IMR-90 (cell line): Measurements from ENCODE around the gene TMEM9. TPM values are rescaled to one million over a fixed set of nuclear protein-coding genes. Genes with fewer than 3 reads are reported as not detected.

ENCODE experiments used
- ATAC-seq: fragments of 200-7000 bp; cut with Tn5 transposase; 2 replicates; pipeline ENCODE4 v1.9.1; 2020; ENCODE audit warnings: low read depth, mild to moderate bottlenecking, moderate library complexity
- BruUV-seq: library from RNA; stranded (reverse); fragments of 400-500 nt; replicated peaks from 2 replicates; lab custom pipeline; 2021; lab: Mats Ljungman, UMichigan
- CTCF ChIA-PET: fragments of 300-600 bp; formaldehyde crosslinking; extraction: SDS; loops from one replicate; lab custom pipeline; 2021; ENCODE audit warnings: antibody characterized with exemption; lab: Yijun Ruan, JAX
- POLR2A ChIA-PET: fragments of 300-600 bp; sonication (Branson Sonifier 250); formaldehyde crosslinking; loops from one replicate; lab custom pipeline; 2022; ENCODE audit warnings: antibody characterized with exemption; ENCODE audit not compliant: unreplicated experiment; lab: Charles Lee
- DNase-seq: peaks from one replicate; pipeline ENCODE4 v3.0.0; 2013
- H2AFZ ChIP-seq: replicated peaks from 2 replicates; pipeline ENCODE3; 2013; ENCODE audit warnings: low read length, mild to moderate bottlenecking; ENCODE audit not compliant: poor library complexity
- H2AK5ac ChIP-seq: 2 replicates; pipeline ENCODE4 v1.6.1; 2013; ENCODE audit warnings: low read depth, low read length, inconsistent platforms
- H2AK9ac ChIP-seq: replicated peaks from 2 replicates; pipeline ENCODE3; 2013; ENCODE audit warnings: mild to moderate bottlenecking, low read depth, low read length, moderate library complexity; ENCODE audit not compliant: poor library complexity
- H2BK120ac ChIP-seq: 2 replicates; pipeline ENCODE4 v1.6.1; 2013; ENCODE audit warnings: low read depth, low read length, inconsistent platforms
- H2BK15ac ChIP-seq: 3 replicates; pipeline ENCODE4 v1.6.1; 2013; ENCODE audit warnings: low read depth, low read length, inconsistent platforms
- H2BK20ac ChIP-seq: 2 replicates; pipeline ENCODE4 v1.6.1; 2013; ENCODE audit warnings: low read depth, mild to moderate bottlenecking, inconsistent platforms, low read length, moderate library complexity
- H2BK5ac ChIP-seq: 2 replicates; pipeline ENCODE4 v1.6.1; 2013; ENCODE audit warnings: mild to moderate bottlenecking, low read depth, low read length, inconsistent platforms; ENCODE audit not compliant: poor library complexity, severe bottlenecking
- H3K14ac ChIP-seq: replicated peaks from 2 replicates; pipeline ENCODE4 v1.6.1; 2013; ENCODE audit warnings: low read depth, low read length, inconsistent platforms
- H3K18ac ChIP-seq: 2 replicates; pipeline ENCODE4 v1.6.1; 2013; ENCODE audit warnings: low read depth, low read length, control low read depth
- H3K23ac ChIP-seq: 2 replicates; pipeline ENCODE4 v1.6.1; 2013; ENCODE audit warnings: low read depth, low read length, inconsistent platforms
- H3K27ac ChIP-seq: 2 replicates; pipeline ENCODE4 v1.5.1; 2013; ENCODE audit warnings: mild to moderate bottlenecking, control low read depth, low read length; ENCODE audit not compliant: insufficient read depth
- H3K27me3 ChIP-seq: 2 replicates; pipeline ENCODE4 v1.6.1; 2013; ENCODE audit warnings: low read length; ENCODE audit not compliant: control insufficient read depth, insufficient read depth
- H3K36me3 ChIP-seq: 2 replicates; pipeline ENCODE4 v1.6.1; 2013; ENCODE audit warnings: low read length, mixed read lengths; ENCODE audit not compliant: control insufficient read depth, insufficient read depth
- H3K4ac ChIP-seq: 2 replicates; pipeline ENCODE4 v1.6.1; 2013; ENCODE audit warnings: low read depth, low read length, inconsistent platforms
- H3K4me1 ChIP-seq: 2 replicates; pipeline ENCODE4 v1.6.1; 2013; ENCODE audit warnings: low read length, mixed read lengths; ENCODE audit not compliant: control insufficient read depth, insufficient read depth
- H3K4me2 ChIP-seq: 2 replicates; pipeline ENCODE4 v1.6.1; 2013; ENCODE audit warnings: low read depth, mild to moderate bottlenecking, control low read depth, low read length, moderate library complexity
- H3K4me3 ChIP-seq: 2 replicates; pipeline ENCODE4 v1.5.1; 2013; ENCODE audit warnings: low read depth, mild to moderate bottlenecking, control low read depth, low read length, moderate library complexity; ENCODE audit not compliant: insufficient read depth
- H3K56ac ChIP-seq: 2 replicates; pipeline ENCODE4 v1.6.1; 2013; ENCODE audit warnings: low read length, inconsistent platforms; ENCODE audit not compliant: insufficient read depth; ENCODE audit errors: extremely low read depth
- H3K79me1 ChIP-seq, 2 experiments: 2 replicates each; pipeline ENCODE4 v1.6.1; 2013; ENCODE audit warnings: low read length in 2 of 2, inconsistent platforms in 1 of 2, low read depth in 1 of 2
- H3K9ac ChIP-seq: 2 replicates; pipeline ENCODE4 v1.6.1; 2013; ENCODE audit warnings: low read depth, low read length, control low read depth
- H3K9me1 ChIP-seq: 2 replicates; pipeline ENCODE4 v1.6.1; 2013; ENCODE audit warnings: low read length, inconsistent platforms; ENCODE audit not compliant: insufficient read depth
- H3K9me3 ChIP-seq: 2 replicates; pipeline ENCODE4 v1.6.1; 2013; ENCODE audit warnings: low read length; ENCODE audit not compliant: control insufficient read depth, insufficient read depth
- H4K20me1 ChIP-seq: 2 replicates; pipeline ENCODE4 v1.6.1; 2013; ENCODE audit warnings: low read length, inconsistent platforms; ENCODE audit not compliant: insufficient read depth
- H4K5ac ChIP-seq: 2 replicates; pipeline ENCODE4 v1.6.1; 2013; ENCODE audit warnings: mild to moderate bottlenecking, low read depth, low read length, control low read depth
- H4K8ac ChIP-seq, 2 experiments: 2 replicates each; pipeline ENCODE4 v1.6.1; 2013; ENCODE audit warnings: low read depth in 2 of 2, low read length in 2 of 2, control low read depth in 1 of 2, inconsistent platforms in 1 of 2
- H4K91ac ChIP-seq: 2 replicates; pipeline ENCODE4 v1.6.1; 2013; ENCODE audit warnings: low read depth, low read length, inconsistent platforms; ENCODE audit not compliant: insufficient read depth
- CEBPB ChIP-seq: IDR thresholded peaks from 2 replicates; pipeline ENCODE4 v1.6.1; 2012; ENCODE audit warnings: low read depth, low read length, improper control_type of control experiment
- CHD1 ChIP-seq: IDR thresholded peaks from 2 replicates; pipeline ENCODE4 v1.6.1; 2012; ENCODE audit warnings: low read depth, low read length, improper control_type of control experiment
- MAZ ChIP-seq: IDR thresholded peaks from 2 replicates; pipeline ENCODE4 v1.6.1; 2012; ENCODE audit warnings: low read depth, mild to moderate bottlenecking, low read length, improper control_type of control experiment, moderate library complexity, borderline replicate concordance
- MXI1 ChIP-seq: IDR thresholded peaks from 2 replicates; pipeline ENCODE4 v1.6.1; 2012; ENCODE audit warnings: low read depth, mild to moderate bottlenecking, low read length, moderate library complexity, borderline replicate concordance
- RAD21 ChIP-seq: IDR thresholded peaks from 2 replicates; pipeline ENCODE4 v1.6.1; 2012; ENCODE audit warnings: low read length, improper control_type of control experiment
- SMC3 ChIP-seq: fragments of 150-350 bp; IDR thresholded peaks from 2 replicates; pipeline ENCODE4 v1.6.1; 2016; ENCODE audit warnings: low read depth, mild to moderate bottlenecking, antibody characterized with exemption, low read length, moderate library complexity
- WGBS, 2 experiments: methylation state at CpG; one replicate each; pipeline versions ENCODE4 v1.1.5 to v1.1.7; 2013; ENCODE audit warnings: missing lambda C conversion rate in 2 of 2; ENCODE audit not compliant: insufficient read length in 1 of 2; ENCODE audit errors: extremely low coverage in 2 of 2; 5-methylcytosine and 5-hydroxymethylcytosine counted together
- dilution Hi-C: fragments of 300-500 bp; cut with HindIII; formaldehyde crosslinking; loops from one replicate; pipeline ENCODE4 v1.14.3; 2018; ENCODE audit warnings: low sequenced_read_pairs; ENCODE audit not compliant: unreplicated experiment
- in situ Hi-C: fragments of 300-500 bp; cut with MboI; formaldehyde crosslinking; loops from 3 replicates; pipeline ENCODE4 v1.14.3; 2019; ENCODE audit warnings: low sequenced_read_pairs, inconsistent platforms, mixed read lengths
- intact Hi-C: fragments of 100-400 bp; cut with micrococcal nuclease; formaldehyde crosslinking; loops from 2 replicates; pipeline ENCODE4 v1.10.0; 2022
- polyA plus RNA-seq, 3 experiments: library from polyadenylated mRNA; depleted of rRNA; stranded (reverse); fragments of >200 nt; gene quantifications; 2 replicates each; pipeline ENCODE4 v1.2.3, GENCODE V29; 2012; ENCODE audit warnings: low replicate concordance in 1 of 3
- total RNA-seq: library from RNA; depleted of rRNA; stranded (reverse); fragments of >200 nt; gene quantifications from 2 replicates; pipeline ENCODE4 v1.2.3, GENCODE V29; 2012
- TF ChIP-seq, protein P1 (sequence below): fragments of 150-350 bp; IDR thresholded peaks from 2 replicates; pipeline ENCODE4 v1.6.1; 2017; ENCODE audit warnings: mild to moderate bottlenecking, antibody characterized with exemption, low read length, low read depth
- TF ChIP-seq, protein P2 (sequence below): fragments of 150-350 bp; IDR thresholded peaks from 2 replicates; pipeline ENCODE4 v1.6.1; 2016; ENCODE audit warnings: low read depth, mild to moderate bottlenecking, low read length, moderate library complexity, borderline replicate concordance

Gene TMEM9
- total and polyA plus RNA-seq, 2 of the 4 experiments (the other 2 are of a cell fraction), result 76.7 to 107 TPM

DNA sequence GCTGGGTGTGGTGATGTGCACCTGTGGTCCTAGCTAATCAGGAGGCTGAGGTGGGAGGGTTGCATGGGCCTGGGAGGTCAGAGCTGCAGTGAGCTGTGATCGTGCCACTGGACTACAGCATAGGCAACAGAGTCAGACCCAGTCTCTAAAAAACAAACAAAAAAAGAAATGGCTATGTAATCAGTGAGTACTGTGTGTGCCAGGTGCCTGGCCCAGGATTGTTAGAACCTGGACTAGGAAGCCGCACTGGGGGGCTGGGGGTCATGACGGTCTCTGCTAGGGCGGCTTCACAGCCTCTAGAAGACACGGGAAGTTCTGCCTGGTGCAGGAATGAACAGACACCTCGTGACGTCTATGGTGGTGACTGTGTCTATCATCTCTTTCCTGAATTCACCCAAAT, 8.5 kb downstream of the TMEM9 start (continued):
- TF ChIP-seq, protein P1, sequence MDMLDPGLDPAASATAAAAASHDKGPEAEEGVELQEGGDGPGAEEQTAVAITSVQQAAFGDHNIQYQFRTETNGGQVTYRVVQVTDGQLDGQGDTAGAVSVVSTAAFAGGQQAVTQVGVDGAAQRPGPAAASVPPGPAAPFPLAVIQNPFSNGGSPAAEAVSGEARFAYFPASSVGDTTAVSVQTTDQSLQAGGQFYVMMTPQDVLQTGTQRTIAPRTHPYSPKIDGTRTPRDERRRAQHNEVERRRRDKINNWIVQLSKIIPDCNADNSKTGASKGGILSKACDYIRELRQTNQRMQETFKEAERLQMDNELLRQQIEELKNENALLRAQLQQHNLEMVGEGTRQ, result no peak
- no peak for TF ChIP-seq CHD1
- no peak for TF ChIP-seq MXI1

DNA sequence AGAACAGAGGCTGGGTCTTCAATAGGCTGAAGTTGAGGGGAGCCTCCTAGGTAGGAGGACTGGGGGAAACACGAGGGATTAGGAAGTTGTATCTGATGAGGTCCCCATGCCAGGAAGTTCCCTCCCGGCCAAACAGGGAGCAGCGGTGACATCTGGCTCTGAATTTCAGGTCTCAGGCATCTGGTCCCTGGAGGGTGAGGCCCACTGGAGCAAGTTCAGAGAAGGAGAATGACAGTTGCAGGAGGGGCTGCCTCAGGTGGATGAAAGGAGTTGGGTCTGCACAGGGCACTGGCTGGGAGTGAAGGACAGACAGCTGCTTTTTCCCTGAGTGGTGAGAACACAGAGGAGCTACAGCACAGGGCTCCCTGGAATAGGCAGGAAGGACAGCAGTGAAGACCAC, 9.1 kb downstream of the TMEM9 start:
- DNase-seq (no peak), ATAC-seq (no peak)
- Histone ChIP-seq H3K27ac (no peak overlapping the region), H3K4ac (no peak overlapping the region), H3K56ac (no peak overlapping the region), H3K23ac (no peak overlapping the region), H2BK20ac (no peak overlapping the region), H4K91ac (no peak overlapping the region), H2AK5ac (no peak overlapping the region), H3K4me3 (no peak overlapping the region), H3K79me1 (peaks cover 0 to 16% of the 10 kb centered on the region in 2 experiments; a peak in 2 of 4 replicates), H3K14ac (no peak overlapping the region), H2BK15ac (no peak overlapping the region), H3K9me1 (no peaks in the 10 kb centered on the region), H4K20me1 (peaks cover 7% of the 10 kb centered on the region; the same call in 1 of the 2 replicates), H4K8ac (no peak overlapping the region), H3K4me1 (no peaks in the 10 kb centered on the region), H2BK5ac (no peak overlapping the region), H4K5ac (no peak overlapping the region), H2AFZ (no peak overlapping the region), H2AK9ac (no peak overlapping the region), H2BK120ac (no peak overlapping the region), H3K27me3 (no peaks in the 10 kb centered on the region), H3K18ac (no peak overlapping the region), H3K36me3 (peaks cover 80% of the 10 kb centered on the region), H3K9me3 (no peaks in the 10 kb centered on the region), H3K9ac (no peak overlapping the region), H3K4me2 (no peak overlapping the region)
- intact Hi-C loops, result no loop called here
- POLR2A ChIA-PET, result no interaction called here
- CTCF ChIA-PET, result no interaction called here
- TF ChIP-seq MXI1 (no peak), RAD21 (no peak), SMC3 (no peak), MAZ (no peak), CEBPB (no peak)
- TF ChIP-seq, protein P2, sequence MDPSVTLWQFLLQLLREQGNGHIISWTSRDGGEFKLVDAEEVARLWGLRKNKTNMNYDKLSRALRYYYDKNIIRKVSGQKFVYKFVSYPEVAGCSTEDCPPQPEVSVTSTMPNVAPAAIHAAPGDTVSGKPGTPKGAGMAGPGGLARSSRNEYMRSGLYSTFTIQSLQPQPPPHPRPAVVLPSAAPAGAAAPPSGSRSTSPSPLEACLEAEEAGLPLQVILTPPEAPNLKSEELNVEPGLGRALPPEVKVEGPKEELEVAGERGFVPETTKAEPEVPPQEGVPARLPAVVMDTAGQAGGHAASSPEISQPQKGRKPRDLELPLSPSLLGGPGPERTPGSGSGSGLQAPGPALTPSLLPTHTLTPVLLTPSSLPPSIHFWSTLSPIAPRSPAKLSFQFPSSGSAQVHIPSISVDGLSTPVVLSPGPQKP, result no peak
- BruUV-seq, result no TSS peak
- in situ Hi-C loops, result no loop called here
- 100% methylated on average over 2 of the region's 3 CpGs; no CpG with 5 or more reads in 1 of the 2 experiments for WGBS, 2 experiments
- dilution Hi-C loops, result no loop called here
